Activated CD8-positive, alpha-beta memory T cell treated with anti-CD3 and anti-CD28 coated beads, Interleukin-2, amount 50 U/mL, for 1 hour (primary cell): ENCODE measurements around the gene GID4.
"Not testable (repeated sequence)": the region's sequence is repeated elsewhere in the genome, so short reads cannot be mapped to it uniquely, and the experiment has no call there.

Source experiments
- DNase-seq: peaks from one replicate; pipeline ENCODE4 v3.0.0-alpha.2; 2020; ENCODE audit errors: extremely low read depth

Gene GID4

GRCh38 chr17:18038861-18039534, at the start of gene GID4, which contains the start of gene ATPAF2:
GID4 (plus strand) TSS chr17:18039408; CDS start chr17:18039465, 57 bp downstream.
ATPAF2 (minus strand) TSS chr17:18039168; CDS start chr17:18039013, 155 bp downstream.
- DNase-seq = peak; percentile 96

GRCh38 chr17:17989618-17990017, 49.6 kb upstream of the GID4 start:
- DNase-seq = no peak

GRCh38 chr17:17990282-17990681, 48.9 kb upstream of the GID4 start:
- no peak for DNase-seq

- no peak for DNase-seq
Observed at GRCh38 chr17:17993366-17993765, 45.8 kb upstream of the GID4 start.

- DNase-seq = no peak
Observed at GRCh38 chr17:17993852-17994251, 45.4 kb upstream of the GID4 start.

- no peak for DNase-seq
Observed at GRCh38 chr17:17994271-17995069, 44.7 kb upstream of the GID4 start.

GRCh38 chr17:17995887-17996286, 43.3 kb upstream of the GID4 start:
- DNase-seq = not testable (repeated sequence)

GRCh38 chr17:17998934-17999333, 40.3 kb upstream of the GID4 start:
- no peak for DNase-seq

- no peak for DNase-seq
Observed at GRCh38 chr17:17999364-18000029, 39.7 kb upstream of the GID4 start.

GRCh38 chr17:18000030-18000408, 39.2 kb upstream of the GID4 start:
- DNase-seq = no peak

- no peak for DNase-seq
Observed at GRCh38 chr17:18002171-18002570, 37.0 kb upstream of the GID4 start.

- no peak for DNase-seq
Observed at GRCh38 chr17:18004345-18004744, 34.9 kb upstream of the GID4 start.

- DNase-seq = no peak
Observed at GRCh38 chr17:18004884-18005305, 34.3 kb upstream of the GID4 start.

GRCh38 chr17:18005496-18005895, 33.7 kb upstream of the GID4 start:
- DNase-seq = no peak

- DNase-seq = no peak
Observed at GRCh38 chr17:18006495-18007239, 32.5 kb upstream of the GID4 start.

GRCh38 chr17:18008496-18009268, 30.5 kb upstream of the GID4 start:
- no peak for DNase-seq

GRCh38 chr17:18009609-18010420, 29.4 kb upstream of the GID4 start:
- no peak for DNase-seq

GRCh38 chr17:18011286-18011685, 27.9 kb upstream of the GID4 start:
- no peak for DNase-seq

- DNase-seq = no peak
Observed at GRCh38 chr17:18014006-18014405, 25.2 kb upstream of the GID4 start.

- no peak for DNase-seq
Observed at GRCh38 chr17:18015593-18015992, 23.6 kb upstream of the GID4 start.
